H1 (cell line): ENCODE results near the gene THADA. TPM values are rescaled to one million over a fixed set of nuclear protein-coding genes. Genes with fewer than 3 reads are reported as not detected.

ENCODE experiments used
- KDM4A ChIP-seq: IDR thresholded peaks from one replicate; pipeline ENCODE4 v1.7.1; 2012; ENCODE audit warnings: low read depth, mild to moderate bottlenecking, moderate library complexity, low read length, inconsistent platforms; ENCODE audit not compliant: severe bottlenecking
- MAFK ChIP-seq: IDR thresholded peaks from 2 replicates; pipeline ENCODE4 v1.6.1; 2012; ENCODE audit warnings: low read depth, mild to moderate bottlenecking, improper control_type of control experiment, low read length
- RAD21 ChIP-seq, 2 experiments: IDR thresholded peaks in 1 of 2; conservative IDR thresholded peaks in 1 of 2; 2 replicates each; pipeline ENCODE4 v1.6.1; 2011; ENCODE audit warnings: low read depth in 2 of 2, low read length in 2 of 2, improper control_type of control experiment in 1 of 2, inconsistent platforms in 1 of 2, mild to moderate bottlenecking in 1 of 2, moderate library complexity in 1 of 2
- polyA plus RNA-seq, 7 experiments: library from polyadenylated mRNA; depleted of rRNA in 3 of 7; stranded (reverse) in 5 of 7; unstranded in 2 of 7; fragments of >200 nt in 5 of 7; fragments of 200-250 nt in 2 of 7; gene quantifications; 1 replicate in 5 of 7; 2 replicates in 1 of 7; 4 replicates in 1 of 7; pipeline versions ENCODE4 v1.2.1 to v1.2.3, GENCODE V29; 2011 to 2013; ENCODE audit warnings: missing spikeins in 2 of 7, mixed read lengths in 2 of 7
- total RNA-seq: library from RNA; stranded (reverse); fragmentation: NEBNext Ultra II Directional; extraction: Animal tissue kit (Norgen Biotek cat#: 25700); gene quantifications from 2 replicates; pipeline ENCODE4 v1.2.1, GENCODE V29; 2021
- TF ChIP-seq, protein P1 (sequence below): IDR thresholded peaks from 2 replicates; pipeline ENCODE4 v1.6.1; 2011; ENCODE audit warnings: low read depth, mild to moderate bottlenecking, low read length; ENCODE audit not compliant: insufficient read depth

The THADA gene
- total and polyA plus RNA-seq, 2 of the 8 experiments (the other 6 are each of a cell fraction or from before 2014, with no cell fraction given), result 22.4 to 26.8 TPM

DNA sequence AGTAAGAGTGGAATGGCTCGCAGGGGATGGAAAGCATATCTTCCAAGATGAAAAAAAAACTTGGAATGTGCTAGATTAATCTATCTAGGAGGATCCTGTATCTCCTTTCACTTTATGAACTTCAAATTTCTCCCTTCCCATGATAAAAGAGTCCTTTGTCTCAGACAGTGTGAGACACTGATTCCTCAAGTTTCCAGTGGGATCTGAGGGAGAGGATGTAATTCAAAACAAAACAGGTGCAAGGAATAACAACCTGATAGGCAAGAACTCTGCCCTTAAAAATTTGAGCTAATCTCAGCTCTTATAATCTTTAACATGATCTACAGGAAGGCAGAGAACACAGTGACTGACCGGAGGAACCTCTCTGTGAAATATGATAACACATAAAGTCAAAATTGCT lies 207.5 kb downstream of the THADA start (continued):
- TF ChIP-seq KDM4A, result no peak
- TF ChIP-seq RAD21 (IDR thresholded peaks at IDR 0.05 in 1 of 2, conservative IDR thresholded peaks at IDR 0.05 in 1 of 2; ENCODE audit: low read depth in 2 of 2, low read length in 2 of 2), result no peak
- TF ChIP-seq MAFK, result no peak
- TF ChIP-seq, protein P1, sequence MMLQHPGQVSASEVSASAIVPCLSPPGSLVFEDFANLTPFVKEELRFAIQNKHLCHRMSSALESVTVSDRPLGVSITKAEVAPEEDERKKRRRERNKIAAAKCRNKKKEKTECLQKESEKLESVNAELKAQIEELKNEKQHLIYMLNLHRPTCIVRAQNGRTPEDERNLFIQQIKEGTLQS, result no peak
